ENCODE measurements around the gene ME1.

The ME1 gene

DNA sequence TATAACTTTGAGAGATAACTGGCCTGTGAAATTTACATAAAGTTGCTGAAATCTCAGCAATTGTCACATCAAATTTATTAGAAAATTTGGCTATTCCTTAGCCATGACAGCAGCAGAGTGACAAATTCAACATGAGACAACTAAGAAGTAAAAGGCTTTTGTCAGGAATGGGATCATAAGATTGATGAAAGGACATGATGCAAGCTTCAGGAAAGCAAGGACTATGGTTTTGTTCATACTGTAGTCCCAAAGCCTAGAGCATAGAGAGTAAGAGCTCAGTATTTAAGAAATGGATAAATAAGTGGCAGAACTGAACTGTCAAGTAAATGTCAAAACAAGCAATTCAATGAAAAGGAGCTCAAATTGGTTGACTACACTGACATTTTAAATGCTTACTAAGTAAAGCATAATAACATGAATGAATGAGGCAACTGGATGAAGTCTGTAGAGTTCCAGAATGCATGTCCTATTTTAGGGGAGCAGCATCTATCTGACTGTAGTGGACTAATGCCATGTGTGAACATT lies 250.4 kb downstream of the ME1 start:
- Histone ChIP-seq H3K4me1 (ENCODE audit: low read length) (peaks cover 8% of the 10 kb centered on the region), H3K27me3 (replicated peaks; ENCODE audit: insufficient read depth, low read length) (no peaks in the 10 kb centered on the region), H3K27ac (ENCODE audit: low read length) (no peak overlapping the region), H3K4me2 (ENCODE audit: low read depth, low read length) (no peak overlapping the region), H3K9me2 (replicated peaks; ENCODE audit: insufficient read depth, low read length) (no peaks in the 10 kb centered on the region), H3K36me3 (replicated peaks; ENCODE audit: insufficient read depth, low read length) (0 out of 2 replicates have a peak, but pooled peaks cover 3% of the 10 kb centered on the region), H3F3A (ENCODE audit: insufficient read depth, low read length) (no peaks in the 10 kb centered on the region), H3K9me3 (replicated peaks; ENCODE audit: insufficient read depth, low read length) (no peaks in the 10 kb centered on the region), H3K9ac (ENCODE audit: low read length) (no peak overlapping the region), H3K79me2 (ENCODE audit: low read length) (0 out of 2 replicates have a peak, but pooled peaks cover 5% of the 10 kb centered on the region), H4K20me1 (ENCODE audit: insufficient read depth, low read length) (no peaks in the 10 kb centered on the region), H2AFZ (ENCODE audit: low read length) (no peak overlapping the region), H3K4me3 (ENCODE audit: low read length) (no peak overlapping the region)
- DNase-seq, result no peak
- TF ChIP-seq EZH2 (optimal IDR thresholded peaks at IDR 0.05; ENCODE audit: low read depth, low read length), result no peak

DNA sequence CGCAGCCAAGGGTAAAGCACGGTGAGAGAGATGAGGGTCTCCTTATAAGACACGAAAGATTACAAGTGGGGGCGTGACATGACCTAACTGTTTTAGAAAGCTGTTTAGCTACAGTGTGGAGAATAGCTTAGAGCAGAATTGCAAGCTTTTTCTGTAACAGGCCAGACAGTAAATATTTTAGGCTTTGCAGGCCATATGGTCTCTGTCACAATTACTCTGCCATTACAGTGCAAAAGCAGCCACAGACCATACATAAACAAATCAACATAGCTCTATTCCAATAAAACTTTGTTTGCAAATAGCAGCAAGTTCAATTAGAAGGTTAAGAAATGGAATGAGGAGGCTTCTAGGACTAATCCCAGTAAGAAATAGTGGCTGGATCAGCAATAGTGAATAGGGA lies 254.6 kb downstream of the ME1 start:
- H4K20me1 ChIP-seq (ENCODE audit: insufficient read depth, low read length), result no peaks in the 10 kb centered on the region
- H3K27me3 ChIP-seq (replicated peaks; ENCODE audit: insufficient read depth, low read length), result no peaks in the 10 kb centered on the region
- H3K27ac ChIP-seq (ENCODE audit: low read length), result no peak overlapping the region
- H2AFZ ChIP-seq (ENCODE audit: low read length), result no peak overlapping the region
- no peak for DNase-seq
- H3K4me3 ChIP-seq (ENCODE audit: low read length), result no peak overlapping the region
- peaks cover 19% of the 10 kb centered on the region for H3K4me1 ChIP-seq (ENCODE audit: low read length)
- H3K9me3 ChIP-seq (replicated peaks; ENCODE audit: insufficient read depth, low read length), result no peaks in the 10 kb centered on the region
- peaks cover 3% of the 10 kb centered on the region; the same call in 1 of the 2 replicates for H3K36me3 ChIP-seq (replicated peaks; ENCODE audit: insufficient read depth, low read length)
- no peak for TF ChIP-seq EZH2 (optimal IDR thresholded peaks at IDR 0.05; ENCODE audit: low read depth, low read length)
- TF ChIP-seq, protein P1, sequence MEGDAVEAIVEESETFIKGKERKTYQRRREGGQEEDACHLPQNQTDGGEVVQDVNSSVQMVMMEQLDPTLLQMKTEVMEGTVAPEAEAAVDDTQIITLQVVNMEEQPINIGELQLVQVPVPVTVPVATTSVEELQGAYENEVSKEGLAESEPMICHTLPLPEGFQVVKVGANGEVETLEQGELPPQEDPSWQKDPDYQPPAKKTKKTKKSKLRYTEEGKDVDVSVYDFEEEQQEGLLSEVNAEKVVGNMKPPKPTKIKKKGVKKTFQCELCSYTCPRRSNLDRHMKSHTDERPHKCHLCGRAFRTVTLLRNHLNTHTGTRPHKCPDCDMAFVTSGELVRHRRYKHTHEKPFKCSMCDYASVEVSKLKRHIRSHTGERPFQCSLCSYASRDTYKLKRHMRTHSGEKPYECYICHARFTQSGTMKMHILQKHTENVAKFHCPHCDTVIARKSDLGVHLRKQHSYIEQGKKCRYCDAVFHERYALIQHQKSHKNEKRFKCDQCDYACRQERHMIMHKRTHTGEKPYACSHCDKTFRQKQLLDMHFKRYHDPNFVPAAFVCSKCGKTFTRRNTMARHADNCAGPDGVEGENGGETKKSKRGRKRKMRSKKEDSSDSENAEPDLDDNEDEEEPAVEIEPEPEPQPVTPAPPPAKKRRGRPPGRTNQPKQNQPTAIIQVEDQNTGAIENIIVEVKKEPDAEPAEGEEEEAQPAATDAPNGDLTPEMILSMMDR (IDR thresholded peaks at IDR 0.05; ENCODE audit: low read length), result no peak
- no peak for TF ChIP-seq EZH2phosphoT487 (IDR thresholded peaks at IDR 0.05; ENCODE audit: low read length)
- H3K79me2 ChIP-seq (ENCODE audit: low read length), result no peaks in the 10 kb centered on the region
- no peak overlapping the region for H3K9ac ChIP-seq (ENCODE audit: low read length)
- H3K4me2 ChIP-seq (ENCODE audit: low read depth, low read length), result no peak overlapping the region
- no peaks in the 10 kb centered on the region for H3K9me2 ChIP-seq (replicated peaks; ENCODE audit: insufficient read depth, low read length)
- peaks cover 7% of the 10 kb centered on the region; the same call in 1 of the 2 replicates for H3F3A ChIP-seq (ENCODE audit: insufficient read depth, low read length)

DNA sequence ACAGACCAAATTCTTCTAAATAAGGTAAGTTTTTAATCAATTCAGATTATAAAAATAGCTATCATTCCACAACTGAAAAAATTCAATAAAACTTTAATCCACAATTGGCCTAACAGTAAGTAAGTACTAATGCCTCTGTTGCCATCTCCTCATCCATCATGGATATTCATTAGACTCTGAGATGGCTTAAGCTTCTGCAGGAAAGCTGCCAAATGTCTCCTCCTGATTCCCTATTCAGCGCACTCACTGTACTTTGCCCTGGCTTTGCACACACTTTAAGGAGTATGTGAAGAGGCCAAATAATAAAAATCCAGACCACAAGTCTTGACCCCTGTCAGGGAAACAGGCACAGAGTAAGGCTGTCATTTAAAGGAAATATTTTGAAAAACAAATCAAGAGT lies 261.3 kb downstream of the ME1 start:
- peaks cover 28% of the 10 kb centered on the region; the same call in 1 of the 2 replicates for H3K36me3 ChIP-seq (replicated peaks; ENCODE audit: insufficient read depth, low read length)
- peaks cover 7% of the 10 kb centered on the region; the same call in 1 of the 2 replicates for H3F3A ChIP-seq (ENCODE audit: insufficient read depth, low read length)
- no peak for DNase-seq
- no peaks in the 10 kb centered on the region for H3K9me3 ChIP-seq (replicated peaks; ENCODE audit: insufficient read depth, low read length)
- no peaks in the 10 kb centered on the region for H3K79me2 ChIP-seq (ENCODE audit: low read length)
- H4K20me1 ChIP-seq (ENCODE audit: insufficient read depth, low read length), result no peaks in the 10 kb centered on the region
- TF ChIP-seq, protein P1 (IDR thresholded peaks at IDR 0.05; ENCODE audit: low read length), result no peak
- no peak for TF ChIP-seq EZH2 (optimal IDR thresholded peaks at IDR 0.05; ENCODE audit: low read depth, low read length)
- no peak for TF ChIP-seq EZH2phosphoT487 (IDR thresholded peaks at IDR 0.05; ENCODE audit: low read length)
- H3K27me3 ChIP-seq (replicated peaks; ENCODE audit: insufficient read depth, low read length), result no peaks in the 10 kb centered on the region
- no peak overlapping the region for H3K4me3 ChIP-seq (ENCODE audit: low read length)
- H3K9ac ChIP-seq (ENCODE audit: low read length), result no peak overlapping the region
- H3K4me1 ChIP-seq (ENCODE audit: low read length), result peaks cover 22% of the 10 kb centered on the region
- no peak overlapping the region for H2AFZ ChIP-seq (ENCODE audit: low read length)
- H3K27ac ChIP-seq (ENCODE audit: low read length), result no peak overlapping the region
- no peak overlapping the region for H3K4me2 ChIP-seq (ENCODE audit: low read depth, low read length)
- no peaks in the 10 kb centered on the region for H3K9me2 ChIP-seq (replicated peaks; ENCODE audit: insufficient read depth, low read length)

DNA sequence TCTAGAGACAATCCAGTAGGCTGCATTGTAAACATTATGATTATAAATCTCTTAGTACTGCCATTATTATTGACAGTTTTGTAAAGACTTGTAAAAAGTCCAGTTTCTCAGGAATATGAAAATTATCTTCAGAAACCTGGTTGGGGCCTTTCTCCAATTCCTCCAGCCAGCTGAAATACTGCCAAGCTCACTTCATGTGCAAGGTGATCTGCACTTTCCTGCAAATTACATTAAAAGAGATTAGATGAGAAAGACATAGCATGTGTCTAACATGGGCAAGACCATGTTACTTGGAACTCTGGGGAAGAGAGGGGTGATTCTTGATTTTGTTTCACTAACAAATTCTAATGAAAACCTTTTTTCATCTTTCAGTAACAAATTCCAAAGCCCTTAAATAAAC lies 261.7 kb downstream of the ME1 start:
- Histone ChIP-seq H3K27me3 (replicated peaks; ENCODE audit: insufficient read depth, low read length) (no peaks in the 10 kb centered on the region), H3K9ac (ENCODE audit: low read length) (no peak overlapping the region), H3F3A (ENCODE audit: insufficient read depth, low read length) (peaks cover 7% of the 10 kb centered on the region; the same call in 1 of the 2 replicates), H3K4me1 (ENCODE audit: low read length) (peaks cover 22% of the 10 kb centered on the region), H3K27ac (ENCODE audit: low read length) (no peak overlapping the region), H4K20me1 (ENCODE audit: insufficient read depth, low read length) (no peaks in the 10 kb centered on the region), H3K4me3 (ENCODE audit: low read length) (no peak overlapping the region), H3K79me2 (ENCODE audit: low read length) (no peaks in the 10 kb centered on the region), H3K9me3 (replicated peaks; ENCODE audit: insufficient read depth, low read length) (no peaks in the 10 kb centered on the region), H3K9me2 (replicated peaks; ENCODE audit: insufficient read depth, low read length) (no peaks in the 10 kb centered on the region), H3K4me2 (ENCODE audit: low read depth, low read length) (no peak overlapping the region), H3K36me3 (replicated peaks; ENCODE audit: insufficient read depth, low read length) (peaks cover 28% of the 10 kb centered on the region; the same call in 1 of the 2 replicates), H2AFZ (ENCODE audit: low read length) (no peak overlapping the region)
- no peak for TF ChIP-seq EZH2 (optimal IDR thresholded peaks at IDR 0.05; ENCODE audit: low read depth, low read length)
- TF ChIP-seq, protein P1 (IDR thresholded peaks at IDR 0.05; ENCODE audit: low read length), result no peak
- TF ChIP-seq EZH2phosphoT487 (IDR thresholded peaks at IDR 0.05; ENCODE audit: low read length), result no peak
- no peak for DNase-seq
